ENCODE results near the gene C16orf96.

The C16orf96 gene

GRCh38 chr16:4624015-4624826, 68.1 kb downstream of the C16orf96 start, which contains the start of gene MGRN1:
Gene MGRN1 (plus strand): TSS chr16:4624826. CDS start chr16:4624961, 135 bp downstream.
- DNase-seq, result peak; percentile 97

DNA sequence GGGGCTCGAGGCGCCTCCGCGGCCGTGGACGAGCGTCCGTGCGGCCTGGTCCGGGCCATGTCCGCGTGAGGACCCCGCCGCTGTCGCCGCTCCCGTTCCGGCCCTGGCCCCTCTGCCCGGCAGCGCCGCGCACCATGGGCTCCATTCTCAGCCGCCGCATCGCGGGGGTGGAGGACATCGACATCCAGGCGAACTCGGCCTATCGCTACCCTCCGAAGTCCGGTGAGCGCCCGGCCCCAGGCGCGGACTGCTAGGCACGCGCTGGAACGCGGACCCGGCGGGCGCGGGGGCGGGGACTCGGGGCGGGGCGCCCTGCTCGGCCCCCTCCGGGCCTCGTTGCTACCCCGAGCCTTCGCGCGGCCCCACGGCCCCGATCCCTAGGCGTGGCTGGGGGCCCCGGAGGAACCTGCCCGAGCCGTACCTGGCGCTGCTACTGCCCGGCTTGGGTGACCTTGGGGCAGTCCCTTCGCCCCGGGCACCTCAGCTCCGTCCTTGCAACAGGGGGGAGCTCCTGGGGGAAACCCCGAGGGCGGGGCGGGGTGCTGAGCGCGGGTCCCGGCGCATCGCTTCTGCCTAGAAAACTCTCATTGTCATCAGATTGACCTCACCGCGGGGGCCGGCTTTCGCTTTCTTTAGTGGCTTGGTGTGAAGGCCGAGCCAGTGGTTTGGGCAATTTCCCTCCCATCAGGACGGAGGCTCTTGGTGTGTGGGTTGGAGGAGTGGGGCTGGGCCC, 68.9 kb downstream of the C16orf96 start:
- DNase-seq, result peak; percentile 37

DNA sequence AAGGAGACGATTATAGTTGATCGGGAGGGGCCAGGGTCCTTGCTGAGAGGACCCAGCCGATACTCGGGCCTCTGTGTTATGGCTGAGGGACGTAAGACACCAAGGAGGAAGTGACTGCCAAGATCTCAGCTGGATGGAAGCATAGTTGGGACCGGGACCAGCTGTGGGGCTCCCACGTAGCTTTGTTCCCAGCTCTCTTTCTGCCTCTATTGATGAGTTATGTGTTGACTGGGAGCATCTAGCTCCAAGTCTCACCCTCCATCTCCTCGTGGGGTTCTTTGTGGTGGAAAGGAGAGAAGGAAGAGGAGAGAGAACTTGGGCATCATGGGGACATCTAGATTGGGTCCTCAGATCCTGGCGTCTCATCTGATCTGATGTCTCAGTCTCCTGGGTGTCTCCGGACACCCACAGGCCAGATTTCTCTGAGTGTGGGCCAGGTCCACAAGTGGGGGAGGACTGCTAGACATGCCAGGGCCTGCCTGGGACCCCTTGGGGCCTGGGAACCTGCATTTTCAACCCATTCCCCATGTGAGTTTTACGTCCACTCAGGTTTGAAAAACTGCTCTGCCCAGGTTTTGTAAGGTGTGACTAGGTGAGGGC, 69.5 kb downstream of the C16orf96 start:
- DNase-seq, result no peak

- DNase-seq, result no peak
These were observed 70.3 kb downstream of the C16orf96 start for GRCh38 chr16:4626396-4626795.

DNA sequence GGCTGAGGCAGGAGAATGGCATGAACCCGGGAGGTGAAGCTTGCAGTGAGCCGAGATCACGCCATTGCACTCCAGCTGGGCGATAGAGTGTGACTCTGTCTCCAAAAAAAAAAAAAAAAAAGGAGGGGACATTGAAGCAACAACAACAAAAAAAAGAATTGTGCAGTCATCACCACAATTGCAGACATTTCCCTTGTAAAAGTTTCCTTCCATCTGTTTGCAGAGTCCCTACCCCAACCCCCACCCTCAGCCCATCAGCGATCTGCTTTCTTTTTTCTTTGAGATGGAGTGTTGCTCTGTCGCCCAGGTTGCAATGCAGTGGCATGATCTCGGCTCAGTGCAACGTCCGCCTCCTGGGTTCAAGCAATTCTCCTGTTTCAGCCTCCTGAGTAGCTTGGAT, 72.1 kb downstream of the C16orf96 start:
- DNase-seq, result no peak

- no peak for DNase-seq
These were observed 75.3 kb downstream of the C16orf96 start for GRCh38 chr16:4631444-4631843.

DNA sequence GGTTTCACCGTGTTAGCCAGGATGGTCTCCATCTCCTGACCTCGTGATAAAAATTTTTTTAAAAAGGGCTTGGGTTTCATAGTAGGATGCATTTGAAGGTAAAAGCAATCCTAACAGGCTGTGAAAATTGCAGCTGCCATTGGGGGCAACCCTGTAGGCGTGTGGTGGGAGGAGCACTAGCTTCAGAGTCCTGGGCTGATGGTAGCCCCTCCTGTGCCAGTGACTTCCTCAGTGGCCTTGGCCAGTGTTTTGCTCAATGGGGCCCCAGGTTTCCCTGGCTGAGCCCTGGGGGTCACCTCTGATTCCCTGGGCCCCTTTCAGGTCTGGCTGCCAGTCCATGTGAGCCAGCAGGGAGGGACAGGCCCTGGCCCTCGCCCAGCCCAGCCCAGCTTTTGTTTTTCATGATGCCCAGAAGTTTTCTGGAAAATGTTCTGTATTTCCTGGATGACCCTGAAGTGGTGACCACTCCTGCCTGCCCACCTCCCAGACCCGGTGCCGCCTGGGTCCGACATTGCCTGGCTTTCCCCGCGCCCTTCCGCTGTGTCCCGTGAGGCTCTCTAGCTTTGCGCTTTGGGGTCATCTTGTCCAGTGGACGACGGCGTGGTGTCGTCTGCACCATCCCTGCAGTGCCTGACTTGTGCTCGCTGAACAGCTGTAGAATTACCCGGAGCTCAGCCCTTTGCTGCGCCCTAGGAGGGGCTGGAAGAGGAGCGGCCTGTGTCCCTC, 77.9 kb downstream of the C16orf96 start:
- DNase-seq, result no peak

- DNase-seq, result no peak
These were observed 78.6 kb downstream of the C16orf96 start for GRCh38 chr16:4634768-4635167.

DNA sequence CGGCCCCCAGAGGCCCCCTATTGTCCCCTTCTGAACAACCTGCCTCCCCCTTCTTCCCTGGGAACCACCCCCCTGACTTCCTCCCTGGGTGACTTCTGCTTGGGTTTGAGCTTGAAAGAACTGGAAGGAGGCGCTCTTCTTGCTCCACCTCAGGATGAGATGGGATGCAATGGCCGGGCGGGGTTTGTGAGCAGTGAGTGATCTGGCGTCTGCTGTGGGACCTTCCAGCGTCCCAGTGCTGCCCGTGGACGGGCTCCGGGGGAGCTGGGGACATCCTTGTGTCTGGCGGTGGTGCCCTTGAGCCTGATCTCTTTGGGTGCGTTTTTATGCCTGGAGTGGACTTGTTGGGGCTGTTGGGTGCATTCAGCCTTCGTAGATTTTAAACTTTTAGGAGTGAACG, 80.1 kb downstream of the C16orf96 start:
- DNase-seq, result no peak

DNA sequence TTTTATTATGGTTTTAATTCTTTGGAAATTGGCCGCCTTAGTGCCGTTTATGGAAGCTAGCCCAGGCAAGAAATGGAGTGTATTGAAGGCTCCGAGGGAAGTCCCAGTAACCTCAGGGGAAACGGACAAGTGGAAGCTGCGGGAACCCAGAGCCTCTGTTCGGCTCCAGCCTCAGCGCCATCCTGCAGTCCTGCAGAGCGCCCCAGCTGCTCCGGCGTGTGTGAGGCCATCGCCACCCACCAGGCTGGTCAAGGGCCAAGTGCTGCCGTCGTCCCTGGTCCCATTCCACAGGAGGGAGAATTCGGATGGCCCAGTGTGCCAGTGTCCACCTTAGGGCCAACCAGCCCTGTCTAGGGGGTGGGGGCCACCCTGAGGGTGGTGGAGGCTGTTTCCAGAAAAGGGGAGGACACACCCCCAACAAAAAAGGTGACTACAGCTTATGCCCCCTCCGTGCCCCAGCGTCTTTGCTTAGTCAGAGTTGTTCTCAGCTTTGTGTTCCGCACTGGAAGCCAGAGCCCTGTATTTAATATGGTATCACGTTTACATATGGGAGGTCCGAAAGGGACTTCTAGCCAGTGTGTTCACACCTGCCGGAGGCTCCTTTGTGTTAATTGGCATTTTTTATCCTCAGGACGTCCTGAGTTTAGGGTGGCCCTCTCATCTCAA, 81.5 kb downstream of the C16orf96 start:
- no peak for DNase-seq

- no peak for DNase-seq
These were observed 83.9 kb downstream of the C16orf96 start for GRCh38 chr16:4639899-4640509.

GRCh38 chr16:4640572-4641305, 84.6 kb downstream of the C16orf96 start:
- no peak for DNase-seq

DNA sequence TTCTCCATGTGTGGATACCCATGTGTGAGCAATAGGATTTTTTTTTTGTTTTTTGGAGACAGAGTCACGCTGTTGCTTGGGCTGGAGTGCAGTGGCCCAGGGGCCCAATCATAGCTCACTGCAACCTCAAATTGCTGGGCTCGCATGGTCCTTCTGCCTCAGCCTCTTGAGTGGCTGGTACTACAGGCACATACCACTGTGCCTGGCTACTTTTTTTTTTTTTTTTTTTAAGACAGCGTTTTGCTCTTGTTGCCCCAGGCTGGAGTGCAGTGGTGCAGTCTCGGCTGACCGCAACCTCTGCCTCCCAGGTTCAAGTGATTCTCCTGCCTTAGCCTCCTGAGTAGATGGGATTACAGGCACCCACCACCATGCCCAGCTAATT, 85.2 kb downstream of the C16orf96 start:
- no peak for DNase-seq

- DNase-seq, result no peak
These were observed 85.8 kb downstream of the C16orf96 start for GRCh38 chr16:4641895-4642294.

DNA sequence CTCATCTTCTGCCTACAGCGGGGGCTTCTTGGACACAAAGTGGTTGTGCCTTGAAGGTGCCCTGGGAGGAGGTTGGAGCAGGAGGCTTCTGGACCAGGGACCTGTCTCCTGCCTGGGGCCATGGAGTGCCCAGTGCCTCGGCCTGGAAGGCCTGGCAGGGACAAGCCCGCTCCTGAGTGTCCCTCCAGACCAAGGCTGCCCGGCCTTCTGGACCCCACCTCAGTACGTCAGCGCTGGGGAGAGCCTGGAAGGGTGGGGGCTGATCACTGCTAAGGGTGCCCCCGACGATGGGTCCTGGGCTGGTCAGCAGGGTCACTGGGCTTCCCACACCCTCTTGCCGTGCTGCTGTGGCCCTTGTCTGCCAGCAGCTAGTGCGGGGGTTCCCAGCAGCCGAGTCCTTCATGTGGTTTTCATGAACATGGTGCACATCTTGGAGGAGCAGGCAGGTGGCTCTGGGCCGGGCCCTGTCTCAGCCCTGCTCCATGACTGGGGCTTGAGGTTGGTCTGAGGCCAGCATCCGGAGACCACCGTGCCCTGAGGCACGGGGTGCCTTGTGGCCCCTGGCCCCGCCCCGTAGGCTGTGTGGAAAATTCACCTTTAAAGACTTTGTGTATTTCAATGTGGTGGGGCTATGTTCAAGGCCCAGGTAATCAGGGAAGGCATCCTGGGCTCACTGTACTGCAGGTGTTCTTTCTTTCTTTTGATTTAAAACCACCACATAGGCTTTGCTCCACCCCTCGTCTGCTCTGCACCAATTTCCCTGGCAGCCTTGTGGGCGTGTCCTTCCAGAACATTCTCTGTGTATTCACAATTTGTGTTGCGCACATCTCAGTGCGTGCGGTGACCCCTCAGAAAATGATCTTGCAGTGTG, 90.9 kb downstream of the C16orf96 start:
- no peak for DNase-seq

DNA sequence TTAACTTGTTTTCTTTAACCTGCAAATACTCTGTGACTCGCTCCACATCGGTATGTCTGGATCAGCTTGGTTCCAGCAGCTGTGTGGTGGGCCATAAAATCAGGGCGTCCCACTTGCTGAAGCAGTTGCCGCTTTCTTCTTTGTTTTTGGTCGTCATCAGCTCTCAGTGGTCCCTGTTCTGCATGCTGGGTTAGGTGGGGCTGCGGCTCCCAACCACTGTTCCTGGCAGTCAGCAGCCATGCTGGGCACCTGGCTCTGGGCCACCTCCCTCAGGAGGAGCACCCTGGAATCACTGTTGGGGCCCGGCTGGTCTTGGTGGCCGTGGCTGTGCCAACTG, 91.5 kb downstream of the C16orf96 start:
- no peak for DNase-seq

- no peak for DNase-seq
These were observed 92.8 kb downstream of the C16orf96 start for GRCh38 chr16:4648917-4649316.

GRCh38 chr16:4649744-4650442, 93.8 kb downstream of the C16orf96 start:
- DNase-seq, result no peak
